DMS53 treated with DMSO at 0.1 percent for 48 hours (cell line): ENCODE results near the gene HAPLN1.

ENCODE experiments used
- DNase-seq: peaks from one replicate; lab custom pipeline; 2025; ENCODE audit not compliant: unreplicated experiment; lab: John Stamatoyannopoulos, UW

The HAPLN1 gene

GRCh38 chr5:83644301-83644700 lies 76.4 kb downstream of the HAPLN1 start:
- DNase-seq: no peak

- DNase-seq: no peak
Observed at GRCh38 chr5:83641946-83642345, 78.7 kb downstream of the HAPLN1 start.

GRCh38 chr5:83639911-83640310 lies 80.7 kb downstream of the HAPLN1 start:
- DNase-seq: no peak

- DNase-seq: no peak
Observed at GRCh38 chr5:83636156-83636555, 84.5 kb downstream of the HAPLN1 start.

- no peak for DNase-seq
Observed at GRCh38 chr5:83633285-83633684, 87.4 kb downstream of the HAPLN1 start.

- no peak for DNase-seq
Observed at GRCh38 chr5:83632874-83633273, 87.8 kb downstream of the HAPLN1 start.

- DNase-seq: no peak
Observed at GRCh38 chr5:83628360-83628759, 92.3 kb downstream of the HAPLN1 start.

- no peak for DNase-seq
Observed at GRCh38 chr5:83614841-83615240, 105.8 kb downstream of the HAPLN1 start.

- peak; percentile 75 for DNase-seq
Observed at GRCh38 chr5:83608122-83608521, 112.5 kb downstream of the HAPLN1 start.

- DNase-seq: no peak
Observed at GRCh38 chr5:83595217-83595616, 125.4 kb downstream of the HAPLN1 start.

GRCh38 chr5:83590966-83591365 lies 129.7 kb downstream of the HAPLN1 start:
- DNase-seq: peak; percentile 58

GRCh38 chr5:83589786-83590185 lies 130.9 kb downstream of the HAPLN1 start:
- peak; percentile 95 for DNase-seq
